Neural cell (in vitro differentiated cells): ENCODE results near the gene BSN. TPM values are rescaled to one million over a fixed set of nuclear protein-coding genes. Genes with fewer than 3 reads are reported as not detected.

ENCODE experiments used
- H2AFZ ChIP-seq: fragments of 200-600, 300-800 bp; sonication (generic), shearing (Covaris generic); 2 replicates; pipeline ENCODE4 v1.6.0; 2014; ENCODE audit warnings: low read depth, mild to moderate bottlenecking, antibody characterized with exemption, low read length, moderate library complexity
- H3F3A ChIP-seq: fragments of 200-600 bp; shearing (Covaris generic); 2 replicates; pipeline ENCODE4 v1.6.1; 2016; ENCODE audit warnings: mild to moderate bottlenecking, moderate library complexity, mixed read lengths, antibody characterized with exemption, low read length; ENCODE audit not compliant: insufficient read depth, poor library complexity, severe bottlenecking
- H3K27ac ChIP-seq: fragments of 200-600, 300-800 bp; sonication (generic), shearing (Covaris generic); 2 replicates; pipeline ENCODE4 v1.5.1; 2014; ENCODE audit warnings: mild to moderate bottlenecking, low read length, moderate library complexity
- H3K27me3 ChIP-seq: fragments of 300-800, 200-600 bp; sonication (generic), shearing (Covaris generic); 2 replicates; pipeline ENCODE4 v1.6.0; 2014; ENCODE audit warnings: mild to moderate bottlenecking, low read depth, low read length, moderate library complexity; ENCODE audit not compliant: insufficient read depth
- H3K36me3 ChIP-seq: fragments of 300-800, 200-600 bp; sonication (generic), shearing (Covaris generic); 2 replicates; pipeline ENCODE4 v1.5.1; 2014; ENCODE audit warnings: mild to moderate bottlenecking, antibody characterized with exemption, low read length, moderate library complexity; ENCODE audit not compliant: insufficient read depth
- H3K4me2 ChIP-seq: fragments of 300-800, 200-600 bp; sonication (generic), shearing (Covaris generic); 2 replicates; pipeline ENCODE4 v1.6.0; 2014; ENCODE audit warnings: mild to moderate bottlenecking, low read length
- H3K4me3 ChIP-seq: fragments of 300-800, 200-600 bp; sonication (generic), shearing (Covaris generic); 2 replicates; pipeline ENCODE4 v1.5.1; 2014; ENCODE audit warnings: mild to moderate bottlenecking, low read length, moderate library complexity
- H3K79me2 ChIP-seq: fragments of 200-600 bp; shearing (Covaris generic); replicated peaks from 2 replicates; pipeline ENCODE4 v1.6.0; 2014; ENCODE audit warnings: mild to moderate bottlenecking, low read length, moderate library complexity; ENCODE audit not compliant: insufficient read depth
- H3K9ac ChIP-seq: fragments of 300-800, 200-600 bp; sonication (generic), shearing (Covaris generic); 2 replicates; pipeline ENCODE4 v1.6.1; 2016; ENCODE audit warnings: mild to moderate bottlenecking, low read length, mixed read lengths
- H3K9me2 ChIP-seq: fragments of 200-600 bp; shearing (Covaris generic); 2 replicates; pipeline ENCODE4 v1.6.1; 2016; ENCODE audit warnings: mild to moderate bottlenecking, low read length, mixed read lengths; ENCODE audit not compliant: insufficient read depth
- H3K9me3 ChIP-seq: fragments of 200-600, 300-800 bp; sonication (generic), shearing (Covaris generic); 2 replicates; pipeline ENCODE4 v1.6.1; 2016; ENCODE audit warnings: mild to moderate bottlenecking, mixed run types, low read length, moderate library complexity, mixed read lengths
- H4K20me1 ChIP-seq: fragments of 200-600 bp; shearing (Covaris generic); 2 replicates; pipeline ENCODE4 v1.6.1; 2016; ENCODE audit warnings: mild to moderate bottlenecking, mixed run types; ENCODE audit not compliant: insufficient read depth
- EP300 ChIP-seq: fragments of 450-650 bp; conservative IDR thresholded peaks from 2 replicates; pipeline ENCODE4 v1.6.1; 2014; ENCODE audit warnings: antibody characterized with exemption, mild to moderate bottlenecking, moderate library complexity; ENCODE audit not compliant: poor library complexity, severe bottlenecking
- EZH2 ChIP-seq: fragments of 200-600, 300-800 bp; shearing (Covaris generic), sonication (generic); IDR thresholded peaks from 2 replicates; pipeline ENCODE4 v1.6.1; 2014; ENCODE audit warnings: antibody characterized with exemption, low read length, borderline replicate concordance, mild to moderate bottlenecking; ENCODE audit not compliant: insufficient read depth, poor library complexity, severe bottlenecking
- MXI1 ChIP-seq: fragments of 450-650 bp; conservative IDR thresholded peaks from 2 replicates; pipeline ENCODE4 v1.6.1; 2014; ENCODE audit warnings: antibody characterized with exemption, mild to moderate bottlenecking; ENCODE audit not compliant: poor library complexity, severe bottlenecking
- POLR2AphosphoS5 ChIP-seq: IDR thresholded peaks from 2 replicates; pipeline ENCODE4 v1.6.1; 2012
- RAD21 ChIP-seq: fragments of 450-650 bp; conservative IDR thresholded peaks from 2 replicates; pipeline ENCODE4 v1.6.1; 2014; ENCODE audit warnings: antibody characterized with exemption, mild to moderate bottlenecking, moderate library complexity
- SMC3 ChIP-seq: fragments of 450-650 bp; conservative IDR thresholded peaks from 2 replicates; pipeline ENCODE4 v1.6.1; 2014; ENCODE audit warnings: antibody characterized with exemption, mild to moderate bottlenecking, moderate library complexity; ENCODE audit not compliant: poor library complexity
- TAF1 ChIP-seq: IDR thresholded peaks from 2 replicates; pipeline ENCODE4 v1.6.1; 2012; ENCODE audit warnings: low read depth
- polyA plus RNA-seq: library from polyadenylated mRNA; depleted of rRNA; stranded (reverse); fragments of >200 nt; gene quantifications from 2 replicates; pipeline ENCODE4 v1.2.3, GENCODE V29; 2014
- TF ChIP-seq, protein P1 (sequence below): IDR thresholded peaks from 2 replicates; pipeline ENCODE4 v1.6.1; 2012; ENCODE audit warnings: borderline replicate concordance
- TF ChIP-seq, protein P2 (sequence below): fragments of 450-650 bp; IDR thresholded peaks from 2 replicates; pipeline ENCODE4 v1.5.1; 2014; ENCODE audit warnings: antibody characterized with exemption, mild to moderate bottlenecking, moderate library complexity; ENCODE audit not compliant: poor library complexity, severe bottlenecking

BSN gene
- polyA plus RNA-seq, 1 donor from 2014 or later, result 2.0 TPM

DNA sequence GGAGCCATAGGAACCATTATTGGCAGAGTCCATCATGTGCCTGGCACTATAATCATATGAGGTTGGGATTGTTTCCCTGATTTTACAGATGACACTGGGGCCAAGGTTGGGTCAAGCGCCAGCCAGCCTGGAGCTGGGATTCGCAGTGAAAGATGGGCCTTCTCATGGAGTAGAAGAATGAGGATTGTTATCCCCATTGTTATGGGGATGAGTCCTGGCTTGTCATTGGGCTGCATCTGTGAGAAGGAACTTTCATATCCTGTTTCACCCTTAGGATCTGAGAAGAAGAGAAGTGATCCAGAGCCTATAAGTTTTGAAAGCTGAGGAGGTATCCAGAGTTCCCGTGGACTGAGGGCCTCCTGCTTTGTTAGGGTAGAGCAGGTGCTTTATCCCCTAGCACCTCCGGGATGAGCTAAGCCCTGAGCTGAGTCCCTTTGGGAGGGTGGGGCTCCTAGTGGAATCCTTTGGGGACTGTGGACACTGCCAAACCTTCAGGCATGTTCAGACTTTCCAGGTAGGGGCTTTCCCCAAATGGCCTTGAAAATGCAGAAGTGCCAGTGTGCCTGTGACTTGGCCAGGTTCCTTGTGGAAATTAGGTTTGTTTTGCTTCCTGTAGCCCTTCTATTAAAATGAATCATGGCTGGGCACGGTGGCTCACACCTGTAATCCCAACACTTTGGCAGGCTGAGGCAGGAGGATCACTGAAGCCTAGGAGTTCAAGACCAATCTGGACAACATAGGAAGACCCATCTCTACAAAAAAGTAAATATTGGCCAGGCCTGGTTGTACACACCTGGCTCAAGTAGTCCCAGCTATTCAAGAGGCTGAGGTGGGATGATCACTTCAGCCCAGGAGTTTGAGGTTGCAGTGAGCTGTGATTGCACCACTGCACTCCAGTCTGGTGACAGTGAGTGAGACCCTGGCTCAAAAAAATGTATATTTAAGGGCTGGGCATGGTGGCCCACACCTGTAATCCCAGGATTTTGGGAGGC lies 30.2 kb upstream of the BSN start:
- Histone ChIP-seq H4K20me1 (no peaks in the 10 kb centered on the region), H3K4me3 (no peak overlapping the region), H3K9me3 (no peaks in the 10 kb centered on the region), H3K27me3 (no peaks in the 10 kb centered on the region), H3F3A (no peaks in the 10 kb centered on the region), H3K4me2 (no peak overlapping the region), H2AFZ (no peak overlapping the region), H3K27ac (no peak overlapping the region), H3K36me3 (no peaks in the 10 kb centered on the region), H3K9me2 (no peaks in the 10 kb centered on the region), H3K79me2 (no peaks in the 10 kb centered on the region), H3K9ac (no peak overlapping the region)
- TF ChIP-seq, protein P1, sequence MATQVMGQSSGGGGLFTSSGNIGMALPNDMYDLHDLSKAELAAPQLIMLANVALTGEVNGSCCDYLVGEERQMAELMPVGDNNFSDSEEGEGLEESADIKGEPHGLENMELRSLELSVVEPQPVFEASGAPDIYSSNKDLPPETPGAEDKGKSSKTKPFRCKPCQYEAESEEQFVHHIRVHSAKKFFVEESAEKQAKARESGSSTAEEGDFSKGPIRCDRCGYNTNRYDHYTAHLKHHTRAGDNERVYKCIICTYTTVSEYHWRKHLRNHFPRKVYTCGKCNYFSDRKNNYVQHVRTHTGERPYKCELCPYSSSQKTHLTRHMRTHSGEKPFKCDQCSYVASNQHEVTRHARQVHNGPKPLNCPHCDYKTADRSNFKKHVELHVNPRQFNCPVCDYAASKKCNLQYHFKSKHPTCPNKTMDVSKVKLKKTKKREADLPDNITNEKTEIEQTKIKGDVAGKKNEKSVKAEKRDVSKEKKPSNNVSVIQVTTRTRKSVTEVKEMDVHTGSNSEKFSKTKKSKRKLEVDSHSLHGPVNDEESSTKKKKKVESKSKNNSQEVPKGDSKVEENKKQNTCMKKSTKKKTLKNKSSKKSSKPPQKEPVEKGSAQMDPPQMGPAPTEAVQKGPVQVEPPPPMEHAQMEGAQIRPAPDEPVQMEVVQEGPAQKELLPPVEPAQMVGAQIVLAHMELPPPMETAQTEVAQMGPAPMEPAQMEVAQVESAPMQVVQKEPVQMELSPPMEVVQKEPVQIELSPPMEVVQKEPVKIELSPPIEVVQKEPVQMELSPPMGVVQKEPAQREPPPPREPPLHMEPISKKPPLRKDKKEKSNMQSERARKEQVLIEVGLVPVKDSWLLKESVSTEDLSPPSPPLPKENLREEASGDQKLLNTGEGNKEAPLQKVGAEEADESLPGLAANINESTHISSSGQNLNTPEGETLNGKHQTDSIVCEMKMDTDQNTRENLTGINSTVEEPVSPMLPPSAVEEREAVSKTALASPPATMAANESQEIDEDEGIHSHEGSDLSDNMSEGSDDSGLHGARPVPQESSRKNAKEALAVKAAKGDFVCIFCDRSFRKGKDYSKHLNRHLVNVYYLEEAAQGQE, result no peak
- TF ChIP-seq POLR2AphosphoS5 (no peak), EP300 (no peak), SMC3 (no peak), RAD21 (no peak), EZH2 (no peak), MXI1 (no peak)

DNA sequence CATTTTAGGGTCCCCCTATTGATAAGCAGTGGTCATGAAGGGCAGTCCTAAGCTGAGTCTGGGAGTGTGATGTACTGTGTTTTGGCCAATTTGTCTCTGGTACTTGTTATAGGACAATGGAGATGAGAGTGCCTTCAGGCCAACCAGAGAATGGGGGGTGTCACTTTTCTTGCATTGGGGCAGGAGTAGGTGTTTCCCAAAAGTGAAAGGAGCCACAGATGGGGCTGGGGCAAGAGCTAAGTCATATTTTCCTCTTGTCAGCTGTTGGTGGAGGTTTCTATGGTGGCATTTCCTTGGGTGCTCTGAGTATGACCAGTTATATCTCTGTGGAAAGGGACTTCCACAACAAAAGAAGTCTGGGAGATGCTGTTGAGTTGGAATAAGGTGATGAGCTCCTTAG lies 24.7 kb upstream of the BSN start:
- Histone ChIP-seq H3K27me3 (no peaks in the 10 kb centered on the region), H3F3A (no peaks in the 10 kb centered on the region), H3K9me2 (no peaks in the 10 kb centered on the region), H3K4me3 (no peak overlapping the region), H2AFZ (no peak overlapping the region), H3K4me2 (no peak overlapping the region), H3K79me2 (no peaks in the 10 kb centered on the region), H3K36me3 (peaks cover 7% of the 10 kb centered on the region), H3K9me3 (no peaks in the 10 kb centered on the region), H4K20me1 (no peaks in the 10 kb centered on the region), H3K27ac (no peak overlapping the region), H3K9ac (no peak overlapping the region)
- TF ChIP-seq MXI1, result no peak
- TF ChIP-seq SMC3, result no peak
- TF ChIP-seq RAD21, result no peak
- TF ChIP-seq POLR2AphosphoS5, result no peak
- TF ChIP-seq, protein P1, result no peak
- no peak for TF ChIP-seq EP300
- TF ChIP-seq TAF1, result no peak
- TF ChIP-seq EZH2, result no peak
- TF ChIP-seq, protein P2, sequence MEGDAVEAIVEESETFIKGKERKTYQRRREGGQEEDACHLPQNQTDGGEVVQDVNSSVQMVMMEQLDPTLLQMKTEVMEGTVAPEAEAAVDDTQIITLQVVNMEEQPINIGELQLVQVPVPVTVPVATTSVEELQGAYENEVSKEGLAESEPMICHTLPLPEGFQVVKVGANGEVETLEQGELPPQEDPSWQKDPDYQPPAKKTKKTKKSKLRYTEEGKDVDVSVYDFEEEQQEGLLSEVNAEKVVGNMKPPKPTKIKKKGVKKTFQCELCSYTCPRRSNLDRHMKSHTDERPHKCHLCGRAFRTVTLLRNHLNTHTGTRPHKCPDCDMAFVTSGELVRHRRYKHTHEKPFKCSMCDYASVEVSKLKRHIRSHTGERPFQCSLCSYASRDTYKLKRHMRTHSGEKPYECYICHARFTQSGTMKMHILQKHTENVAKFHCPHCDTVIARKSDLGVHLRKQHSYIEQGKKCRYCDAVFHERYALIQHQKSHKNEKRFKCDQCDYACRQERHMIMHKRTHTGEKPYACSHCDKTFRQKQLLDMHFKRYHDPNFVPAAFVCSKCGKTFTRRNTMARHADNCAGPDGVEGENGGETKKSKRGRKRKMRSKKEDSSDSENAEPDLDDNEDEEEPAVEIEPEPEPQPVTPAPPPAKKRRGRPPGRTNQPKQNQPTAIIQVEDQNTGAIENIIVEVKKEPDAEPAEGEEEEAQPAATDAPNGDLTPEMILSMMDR, result no peak
